ENCODE data around the gene EFL1. TPM values are rescaled to one million over a fixed set of nuclear protein-coding genes. Genes with fewer than 3 reads are reported as not detected.
"Not testable (repeated sequence)": the region's sequence is repeated elsewhere in the genome, so short reads cannot be mapped to it uniquely, and the experiment has no call there.

EFL1 gene
- total RNA-seq, 1 donor from 2014 or later = 17.3 TPM

- Histone ChIP-seq H3K27ac (no peak overlapping the region), H3K4me3 (no peak overlapping the region), H3K4me1 (no peaks in the 10 kb centered on the region), H3K9me3 (no peaks in the 10 kb centered on the region), H3K27me3 (no peaks in the 10 kb centered on the region), H3K36me3 (no peaks in the 10 kb centered on the region)
- intact Hi-C loops (cut with DNase I) = no loop called here
- TF ChIP-seq, protein P1, sequence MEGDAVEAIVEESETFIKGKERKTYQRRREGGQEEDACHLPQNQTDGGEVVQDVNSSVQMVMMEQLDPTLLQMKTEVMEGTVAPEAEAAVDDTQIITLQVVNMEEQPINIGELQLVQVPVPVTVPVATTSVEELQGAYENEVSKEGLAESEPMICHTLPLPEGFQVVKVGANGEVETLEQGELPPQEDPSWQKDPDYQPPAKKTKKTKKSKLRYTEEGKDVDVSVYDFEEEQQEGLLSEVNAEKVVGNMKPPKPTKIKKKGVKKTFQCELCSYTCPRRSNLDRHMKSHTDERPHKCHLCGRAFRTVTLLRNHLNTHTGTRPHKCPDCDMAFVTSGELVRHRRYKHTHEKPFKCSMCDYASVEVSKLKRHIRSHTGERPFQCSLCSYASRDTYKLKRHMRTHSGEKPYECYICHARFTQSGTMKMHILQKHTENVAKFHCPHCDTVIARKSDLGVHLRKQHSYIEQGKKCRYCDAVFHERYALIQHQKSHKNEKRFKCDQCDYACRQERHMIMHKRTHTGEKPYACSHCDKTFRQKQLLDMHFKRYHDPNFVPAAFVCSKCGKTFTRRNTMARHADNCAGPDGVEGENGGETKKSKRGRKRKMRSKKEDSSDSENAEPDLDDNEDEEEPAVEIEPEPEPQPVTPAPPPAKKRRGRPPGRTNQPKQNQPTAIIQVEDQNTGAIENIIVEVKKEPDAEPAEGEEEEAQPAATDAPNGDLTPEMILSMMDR (IDR thresholded peaks at IDR 0.05) = no peak
- DNase-seq (ENCODE audit: low spot score in 2 of 2) = peak in 1 of 2 donors; percentile 25
These were observed 42.2 kb upstream of the EFL1 start for GRCh38 chr15:82304778-82305090.

GRCh38 chr15:82303956-82304777, 41.6 kb upstream of the EFL1 start:
- Histone ChIP-seq H3K36me3 (no peaks in the 10 kb centered on the region), H3K9me3 (no peaks in the 10 kb centered on the region), H3K4me3 (no peak overlapping the region), H3K4me1 (no peaks in the 10 kb centered on the region), H3K27me3 (no peaks in the 10 kb centered on the region), H3K27ac (no peak overlapping the region)
- DNase-seq (ENCODE audit: low spot score in 2 of 2) = no peak
- TF ChIP-seq, protein P1 (IDR thresholded peaks at IDR 0.05) = no peak
- intact Hi-C loops (cut with DNase I) = no loop called here

DNA sequence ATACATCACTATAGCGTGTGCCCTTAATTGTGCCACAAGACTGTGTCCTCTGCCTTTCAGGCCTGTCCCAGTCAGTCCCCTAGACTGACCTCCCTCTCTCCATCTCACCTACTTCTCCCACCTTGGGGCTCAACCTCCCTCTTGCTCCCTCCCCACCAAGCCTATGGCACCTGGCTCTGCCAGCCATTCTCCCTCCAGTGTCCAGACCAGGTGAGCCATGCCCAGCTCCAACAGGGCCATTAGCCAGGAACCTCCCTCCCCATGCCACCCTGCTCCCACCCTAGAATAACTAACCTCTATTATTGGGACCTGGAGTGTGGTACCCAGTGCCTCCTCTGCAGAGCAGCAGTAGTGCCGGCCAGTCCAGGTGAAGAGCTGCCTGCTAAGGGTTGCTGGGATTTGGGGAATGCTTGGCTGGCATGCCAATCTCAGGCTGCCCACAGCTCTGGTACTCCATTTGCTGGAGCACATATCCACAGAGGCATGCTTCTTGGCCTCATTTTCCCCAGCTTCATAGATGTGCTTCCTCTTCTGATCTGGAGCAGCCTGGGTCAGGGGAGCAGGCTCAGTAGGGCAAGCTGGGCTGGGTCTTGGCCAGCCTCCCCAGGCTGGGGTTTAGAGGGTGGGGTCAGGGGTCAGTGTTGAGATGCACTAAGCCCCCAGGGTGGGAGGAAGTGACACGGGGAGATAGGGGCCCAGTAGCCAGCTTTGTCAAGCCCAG, 38.9 kb upstream of the EFL1 start:
- Histone ChIP-seq H3K4me1 (no peaks in the 10 kb centered on the region), H3K9me3 (no peaks in the 10 kb centered on the region), H3K4me3 (no peak overlapping the region), H3K36me3 (no peaks in the 10 kb centered on the region), H3K27me3 (no peaks in the 10 kb centered on the region), H3K27ac (no peak overlapping the region)
- intact Hi-C loops (cut with DNase I) = no loop called here
- TF ChIP-seq, protein P1 (IDR thresholded peaks at IDR 0.05) = no peak
- no peak for DNase-seq (ENCODE audit: low spot score in 2 of 2)

- Histone ChIP-seq H3K36me3 (no peaks in the 10 kb centered on the region), H3K27me3 (no peaks in the 10 kb centered on the region), H3K4me1 (no peaks in the 10 kb centered on the region), H3K9me3 (no peaks in the 10 kb centered on the region), H3K4me3 (no peak overlapping the region), H3K27ac (no peak overlapping the region)
- intact Hi-C loops (cut with DNase I) = no loop called here
- no peak for DNase-seq (ENCODE audit: low spot score in 2 of 2)
- TF ChIP-seq, protein P1 (IDR thresholded peaks at IDR 0.05) = no peak
These were observed 38.3 kb upstream of the EFL1 start for GRCh38 chr15:82300883-82301282.

DNA sequence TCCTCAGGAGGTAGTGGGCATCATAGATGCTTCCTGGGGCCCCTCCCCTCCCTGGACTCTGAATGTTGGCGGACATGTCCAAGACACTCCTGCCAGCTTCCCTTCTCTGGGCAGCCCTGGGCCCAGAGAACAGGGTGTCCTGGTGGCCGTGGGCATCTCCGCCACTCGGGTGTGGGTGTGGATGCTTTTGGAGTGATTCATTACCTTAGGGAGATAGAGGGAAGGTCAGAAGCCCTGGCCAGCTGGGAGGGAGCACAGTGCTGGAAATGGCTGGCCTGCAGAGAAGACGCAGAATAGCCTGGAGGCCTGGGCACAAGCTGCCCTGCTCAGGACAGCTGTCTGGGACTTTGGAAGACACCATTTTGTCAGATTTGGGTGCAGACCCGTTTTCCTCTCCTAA, 37.8 kb upstream of the EFL1 start:
- H3K4me1 ChIP-seq; H3K4me3 ChIP-seq; H3K36me3 ChIP-seq; DNase-seq (ENCODE audit: low spot score in 2 of 2); H3K27ac ChIP-seq; H3K9me3 ChIP-seq; intact Hi-C loops (cut with DNase I); H3K27me3 ChIP-seq: not testable (repeated sequence)

GRCh38 chr15:82299511-82299914, 37.0 kb upstream of the EFL1 start:
- H3K36me3 ChIP-seq; intact Hi-C loops (cut with DNase I); H3K9me3 ChIP-seq; DNase-seq (ENCODE audit: low spot score in 2 of 2); H3K27me3 ChIP-seq; H3K4me3 ChIP-seq; H3K4me1 ChIP-seq; H3K27ac ChIP-seq: not testable (repeated sequence)
